ENCODE measurements around the gene FZD10.

- TF ChIP-seq CTCF (IDR thresholded peaks at IDR 0.05) (no peak), POLR2A (IDR thresholded peaks at IDR 0.05) (no peak)
These were observed 639 bp downstream of the FZD10 start for GRCh38 chr12:130162745-130163460.

All from body of pancreas (tissue), 4 donors.